IMR-90 (cell line): ENCODE measurements around the gene CDC42EP3.

Source experiments
- CTCF ChIP-seq: conservative IDR thresholded peaks from 2 replicates; pipeline ENCODE4 v1.5.1; 2012; ENCODE audit warnings: mild to moderate bottlenecking, low read depth, low read length, improper control_type of control experiment
- RAD21 ChIP-seq: IDR thresholded peaks from 2 replicates; pipeline ENCODE4 v1.6.1; 2012; ENCODE audit warnings: low read length, improper control_type of control experiment

GRCh38 chr2:37674946-37675345, 3.5 kb upstream of the CDC42EP3 start:
- TF ChIP-seq RAD21 (no peak), CTCF (no peak)
